Calu3 (cell line): ENCODE results near the gene MTMR12. TPM values are rescaled to one million over a fixed set of nuclear protein-coding genes. Genes with fewer than 3 reads are reported as not detected.

Experiments used
- BruUV-seq: library from RNA; stranded (reverse); fragments of 400-500 nt; replicated peaks from 2 replicates; lab custom pipeline; 2021; lab: Mats Ljungman, UMichigan
- CTCF ChIA-PET: fragments of 300-600 bp; sonication (Branson Sonifier 250); formaldehyde crosslinking; loops from one replicate; lab custom pipeline; 2022; ENCODE audit warnings: antibody characterized with exemption; lab: Charles Lee
- DNase-seq: peaks from one replicate; pipeline ENCODE4 v3.0.0; 2022
- H3K27ac Mint-ChIP-seq: one replicate; pipeline ENCODE4 v1.8.0; 2022; ENCODE audit warnings: mixed read lengths; ENCODE audit not compliant: unreplicated experiment
- H3K27me3 Mint-ChIP-seq: one replicate; pipeline ENCODE4 v1.8.0; 2022; ENCODE audit warnings: mixed read lengths; ENCODE audit not compliant: unreplicated experiment
- H3K36me3 Mint-ChIP-seq: one replicate; pipeline ENCODE4 v1.8.0; 2022; ENCODE audit warnings: mild to moderate bottlenecking, moderate library complexity, mixed read lengths; ENCODE audit not compliant: insufficient read depth, unreplicated experiment
- H3K4me1 Mint-ChIP-seq: one replicate; pipeline ENCODE4 v1.8.0; 2022; ENCODE audit warnings: mild to moderate bottlenecking, low read depth, mixed read lengths; ENCODE audit not compliant: unreplicated experiment
- H3K4me3 Mint-ChIP-seq: one replicate; pipeline ENCODE4 v1.8.0; 2022; ENCODE audit warnings: mild to moderate bottlenecking, low read depth, moderate library complexity, mixed read lengths; ENCODE audit not compliant: unreplicated experiment
- H3K9me3 Mint-ChIP-seq: one replicate; pipeline ENCODE4 v1.8.0; 2022; ENCODE audit warnings: low read depth, mixed read lengths; ENCODE audit not compliant: unreplicated experiment
- CTCF ChIP-seq: fragments of 200-600 bp; IDR thresholded peaks from one replicate; pipeline ENCODE4 v1.8.0; 2022; ENCODE audit warnings: antibody characterized with exemption; ENCODE audit not compliant: unreplicated experiment
- intact Hi-C: fragments of 100-400 bp; cut with micrococcal nuclease; formaldehyde crosslinking; loops from one replicate; pipeline ENCODE4 v1.10.0; 2022; ENCODE audit not compliant: unreplicated experiment
- total RNA-seq: library from RNA; stranded (reverse); gene quantifications from 2 replicates; pipeline ENCODE4 v1.2.3, GENCODE V29; 2022

MTMR12 gene
- total RNA-seq, 1 experiment from 2014 or later = 42.7 TPM

- TF ChIP-seq CTCF = no peak
- Mint-ChIP-seq H3K4me1 (peaks cover 35% of the 10 kb centered on the region), H3K27me3 (no peaks in the 10 kb centered on the region), H3K27ac (peak overlapping the region; percentile 93), H3K9me3 (peaks cover 3% of the 10 kb centered on the region), H3K36me3 (peaks cover 15% of the 10 kb centered on the region), H3K4me3 (peak overlapping the region; percentile 50)
- CTCF ChIA-PET = interaction anchor here (0.6 to 4.2 kb wide), 3 partner anchors 8 to 100 kb away, joined by 3 to 48 read pairs (median 4); no protein-coding TSS in a partner anchor
- DNase-seq = no peak
- intact Hi-C loops = loop anchor here (1.0 to 2.0 kb wide), 2 partner anchors 159 to 507 kb away; no protein-coding TSS in a partner anchor
- no TSS peak for BruUV-seq
These were observed 19.2 kb upstream of the MTMR12 start for GRCh38 chr5:32331935-32332274.

DNA sequence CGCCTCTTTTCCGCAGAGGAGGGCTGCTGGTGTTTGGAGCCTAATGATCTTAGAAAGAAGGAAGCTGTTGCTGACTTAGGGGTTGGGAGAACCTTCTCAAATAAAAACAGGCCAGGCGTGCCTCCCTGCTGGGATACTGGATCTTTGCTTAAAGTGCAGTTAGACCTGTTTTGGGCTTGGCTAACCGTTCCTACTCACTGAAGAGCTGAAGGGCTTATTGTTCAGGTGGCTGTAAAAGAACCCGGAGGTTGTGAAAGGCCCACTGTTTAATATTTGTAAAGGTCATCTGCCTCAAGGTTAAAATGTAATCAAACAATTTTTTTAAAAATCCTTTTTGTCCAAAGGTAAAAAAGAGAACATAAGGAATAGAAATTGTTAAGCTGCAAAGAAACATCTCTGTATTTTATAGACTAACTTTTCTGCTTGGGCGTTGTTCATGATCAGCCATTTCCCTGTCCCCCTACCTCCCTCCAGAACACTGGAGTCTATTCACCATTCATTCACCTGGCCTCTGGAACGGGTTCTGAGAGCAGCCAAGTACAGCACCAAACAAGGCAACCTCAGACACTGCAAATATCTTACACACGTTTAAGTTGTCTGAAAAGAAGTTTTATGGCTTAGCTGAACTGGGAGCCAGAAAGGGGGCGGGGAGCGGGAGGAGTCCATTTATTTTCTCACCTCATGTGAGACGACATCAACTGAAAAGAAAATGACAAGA is 18.6 kb upstream of the MTMR12 start:
- peak; percentile 78 for DNase-seq
- no TSS peak for BruUV-seq
- Mint-ChIP-seq H3K27me3 (no peaks in the 10 kb centered on the region), H3K4me1 (peaks cover 38% of the 10 kb centered on the region), H3K4me3 (peak overlapping the region; percentile 50), H3K36me3 (peaks cover 15% of the 10 kb centered on the region), H3K9me3 (peaks cover 3% of the 10 kb centered on the region), H3K27ac (peak overlapping the region; percentile 93)
- TF ChIP-seq CTCF = no peak
- CTCF ChIA-PET = interaction anchor here (0.6 to 4.2 kb wide), 8 partner anchors 9 to 105 kb away, joined by 3 to 48 read pairs (median 4); no protein-coding TSS in a partner anchor
- intact Hi-C loops = loop anchor here (1.0 to 2.0 kb wide), 2 partner anchors 159 to 506 kb away; no protein-coding TSS in a partner anchor

- CTCF ChIA-PET = interaction anchor here (0.5 to 4.2 kb wide), 8 partner anchors 13 to 200 kb away, joined by 3 to 48 read pairs (median 3); no protein-coding TSS in a partner anchor
These were observed 17.6 kb upstream of the MTMR12 start for GRCh38 chr5:32330126-32330971.

More at GRCh38 chr5:32330126-32330971, 17.6 kb upstream of the MTMR12 start:
- Mint-ChIP-seq H3K4me1 (peaks cover 44% of the 10 kb centered on the region), H3K4me3 (peak overlapping the region; percentile 50), H3K27ac (peak overlapping the region; percentile 93), H3K36me3 (peaks cover 16% of the 10 kb centered on the region), H3K27me3 (no peaks in the 10 kb centered on the region), H3K9me3 (no peaks in the 10 kb centered on the region)
- no TSS peak for BruUV-seq
- DNase-seq = peak; percentile 20
- TF ChIP-seq CTCF = no peak
- intact Hi-C loops = loop anchor here (2.0 kb wide), 1 partner anchor 158 kb away; no protein-coding TSS in a partner anchor
